ENCODE measurements around the gene LDHD.

The LDHD gene

DNA sequence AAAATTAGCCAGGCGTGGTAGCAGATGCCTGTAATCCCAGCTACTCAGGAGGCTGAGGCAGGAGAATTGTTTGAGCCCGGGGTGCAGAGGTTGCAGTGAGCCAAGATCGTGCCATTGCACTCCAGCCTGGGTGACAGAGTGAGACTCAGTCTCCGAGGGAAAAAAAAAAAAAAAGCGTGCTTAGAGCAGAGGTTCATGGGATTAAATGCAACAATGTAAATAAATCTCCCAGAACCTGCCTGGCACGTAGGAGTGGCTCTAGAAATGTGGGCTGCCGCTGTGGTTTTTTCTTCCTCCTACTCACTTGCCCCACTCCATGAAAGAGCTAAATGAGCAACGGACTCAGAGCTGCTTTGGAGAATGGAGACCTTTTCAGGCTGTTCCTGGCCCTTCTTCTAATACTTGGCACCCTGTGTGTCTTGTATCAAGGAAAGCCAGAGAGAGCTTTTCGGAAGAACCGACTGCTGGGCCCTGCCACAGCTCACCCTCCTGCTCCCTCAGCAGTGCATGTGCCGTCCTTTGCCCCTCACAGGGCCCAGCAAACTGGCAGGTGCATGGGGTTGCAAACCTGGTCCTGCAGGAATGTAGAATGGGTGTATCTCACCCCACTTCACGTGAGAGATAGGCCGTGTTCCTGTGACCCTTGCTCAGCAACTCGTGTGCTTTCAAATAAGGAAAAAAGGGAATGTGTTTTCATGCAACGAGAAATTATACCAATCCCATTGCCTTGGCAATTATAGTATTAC, 52.0 kb downstream of the LDHD start:
- DNase-seq (no peak), ATAC-seq (replicated peaks) (peak; percentile 43)
- Mint-ChIP-seq H3K27me3 (peaks cover 0 to 5% of the 10 kb centered on the region in 2 donors), H3K4me1 (ENCODE audit: low read depth in 2 of 2) (peaks cover 12 to 15% of the 10 kb centered on the region in 2 donors), H3K36me3 (ENCODE audit: insufficient read depth) (peaks cover 7% of the 10 kb centered on the region), H3K27ac (peak overlapping the region; percentile 70 to 84), H3K9me3 (no peaks in the 10 kb centered on the region), H3K4me3 (peak overlapping the region; percentile 71 to 80)

DNA sequence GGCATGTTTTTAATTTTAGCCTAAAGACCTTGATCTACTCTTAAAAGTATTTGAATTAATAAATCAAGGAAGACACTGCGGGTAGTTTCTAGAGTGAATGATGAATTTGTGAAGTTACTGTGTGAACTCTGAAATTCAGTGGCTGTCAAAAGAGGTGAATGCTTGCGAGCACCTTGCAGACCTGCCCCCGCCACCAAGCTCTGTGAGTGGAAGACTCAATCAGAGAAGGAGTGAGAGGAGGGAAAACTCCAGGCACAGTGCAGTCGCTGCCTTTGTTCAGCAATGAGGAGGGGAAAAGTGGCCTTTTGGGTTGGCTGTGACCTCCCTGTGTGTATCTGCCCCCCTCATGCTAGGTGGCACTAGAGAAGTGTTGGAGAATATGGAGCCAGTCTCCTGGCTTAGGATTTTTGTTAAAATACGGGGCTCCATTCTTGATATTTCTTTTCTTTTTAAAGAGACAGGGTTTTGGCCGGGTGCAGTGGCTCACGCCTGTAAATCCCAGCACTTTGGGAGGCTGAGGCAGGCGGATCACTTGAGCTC, 53.0 kb downstream of the LDHD start:
- no peaks in the 10 kb centered on the region for H3K9me3 Mint-ChIP-seq
- peaks cover 12 to 15% of the 10 kb centered on the region in 2 donors for H3K4me1 Mint-ChIP-seq (ENCODE audit: low read depth in 2 of 2)
- H3K4me3 Mint-ChIP-seq = peak overlapping the region in 1 of 2 donors; percentile 31
- H3K27ac Mint-ChIP-seq = no peak overlapping the region
- ATAC-seq (replicated peaks) (no peak), DNase-seq (no peak)
- peaks cover 7% of the 10 kb centered on the region for H3K36me3 Mint-ChIP-seq (ENCODE audit: insufficient read depth)
- peaks cover 0 to 5% of the 10 kb centered on the region in 2 donors for H3K27me3 Mint-ChIP-seq

DNA sequence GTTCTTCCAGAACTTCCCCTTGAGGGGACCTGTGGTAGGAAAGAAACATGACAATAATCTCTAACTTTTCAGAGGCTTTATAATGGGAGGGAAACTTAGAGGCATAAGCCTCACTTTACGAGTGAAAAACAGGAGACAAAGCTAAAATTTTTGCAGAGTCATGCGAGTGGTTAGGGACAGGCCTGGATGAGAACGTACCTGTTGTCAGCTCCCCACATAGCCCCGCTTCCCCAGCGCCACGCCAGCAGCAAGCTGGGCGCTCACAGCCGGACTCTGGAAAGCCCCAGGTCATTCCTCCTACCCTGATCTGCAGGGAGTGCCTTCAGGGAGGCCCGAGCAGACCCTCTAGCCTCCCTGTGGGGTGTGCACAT, 53.6 kb downstream of the LDHD start:
- H3K36me3 Mint-ChIP-seq (ENCODE audit: insufficient read depth) = peaks cover 7% of the 10 kb centered on the region
- H3K27ac Mint-ChIP-seq = no peak overlapping the region
- DNase-seq (no peak), ATAC-seq (replicated peaks) (no peak)
- H3K27me3 Mint-ChIP-seq = peaks cover 0 to 5% of the 10 kb centered on the region in 2 donors
- H3K4me3 Mint-ChIP-seq = no peak overlapping the region
- peaks cover 12 to 15% of the 10 kb centered on the region in 2 donors for H3K4me1 Mint-ChIP-seq (ENCODE audit: low read depth in 2 of 2)
- H3K9me3 Mint-ChIP-seq = no peaks in the 10 kb centered on the region

DNA sequence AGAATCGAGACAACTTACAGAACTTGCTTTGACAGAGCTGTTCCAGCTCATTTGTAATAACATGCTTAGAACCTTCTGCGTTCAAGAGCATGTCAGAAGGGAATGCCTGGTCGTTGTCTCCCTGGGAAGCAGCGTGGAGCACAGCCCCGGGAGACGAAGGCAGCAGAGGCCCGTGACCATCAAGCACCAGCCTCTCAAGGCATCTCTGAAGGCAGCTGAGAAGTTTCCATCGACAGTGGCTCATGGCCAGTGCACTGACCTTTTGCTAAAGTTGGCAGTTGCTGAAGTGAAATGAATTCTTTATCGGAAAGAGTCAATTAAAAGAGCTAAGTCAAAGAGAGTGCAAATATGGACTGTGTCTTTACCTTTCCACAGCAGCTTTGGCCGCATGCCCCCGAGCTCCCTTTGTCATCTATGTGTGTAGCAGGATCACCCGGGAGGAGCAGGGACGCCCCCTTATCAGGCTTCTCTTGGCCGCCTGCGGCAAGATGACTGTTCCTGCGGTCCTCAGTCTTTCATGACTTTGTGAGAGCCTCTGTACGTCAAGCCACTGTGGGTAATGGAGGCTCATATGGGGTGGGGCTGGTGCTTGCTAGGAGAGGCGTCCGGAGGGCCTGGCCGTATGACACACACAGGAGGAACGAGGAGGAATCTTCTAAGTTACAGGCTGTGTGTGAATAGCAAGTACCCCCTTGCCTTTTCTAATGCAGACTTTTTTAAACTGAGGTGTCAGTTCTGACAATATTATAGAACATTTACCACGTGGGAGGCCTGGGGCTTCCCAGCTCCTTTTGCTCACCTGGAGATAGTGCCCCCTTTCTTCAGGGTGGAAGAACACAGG, 54.2 kb downstream of the LDHD start:
- no peak for ATAC-seq (replicated peaks)
- peaks cover 7% of the 10 kb centered on the region for H3K36me3 Mint-ChIP-seq (ENCODE audit: insufficient read depth)
- peaks cover 0 to 5% of the 10 kb centered on the region in 2 donors for H3K27me3 Mint-ChIP-seq
- peaks cover 12 to 15% of the 10 kb centered on the region in 2 donors for H3K4me1 Mint-ChIP-seq (ENCODE audit: low read depth in 2 of 2)
- H3K27ac Mint-ChIP-seq = no peak overlapping the region
- no peak for DNase-seq
- H3K4me3 Mint-ChIP-seq = no peak overlapping the region
- H3K9me3 Mint-ChIP-seq = no peaks in the 10 kb centered on the region

Measured in effector memory CD8-positive, alpha-beta T cell (primary cell).